ENCODE data around the gene ARIH1. TPM values are rescaled to one million over a fixed set of nuclear protein-coding genes. Genes with fewer than 3 reads are reported as not detected.

ARIH1 gene
- total and polyA plus RNA-seq, 2 experiments from 2014 or later = 30.5 to 48.6 TPM

DNA sequence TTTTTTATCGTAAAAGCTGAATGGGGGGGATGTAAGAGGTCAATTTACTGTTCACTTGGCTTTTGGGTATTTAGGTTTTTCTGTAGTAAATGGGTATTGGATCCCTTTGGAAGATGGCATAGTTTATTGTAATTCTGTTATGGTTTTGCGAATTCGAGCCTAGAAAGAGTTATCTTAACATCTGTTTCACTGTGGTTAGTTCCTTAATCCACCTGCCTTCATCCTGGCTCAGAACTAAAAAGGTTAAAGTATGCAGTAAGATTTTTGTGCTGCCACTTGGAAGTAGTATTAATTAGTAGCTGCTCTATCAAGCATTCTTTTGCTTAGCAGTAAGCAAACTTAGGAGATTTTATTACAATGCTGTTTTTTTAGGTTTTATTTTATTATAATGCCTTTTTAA, 62.4 kb downstream of the ARIH1 start:
- Mint-ChIP-seq H3K4me1 (no peaks in the 10 kb centered on the region), H3K9me3 (peaks cover 20% of the 10 kb centered on the region)

GRCh38 chr15:72538931-72539330, 64.8 kb downstream of the ARIH1 start:
- no peak for DNase-seq (ENCODE audit: low spot score)
- Mint-ChIP-seq H3K36me3 (ENCODE audit: low read depth) (peaks cover 37% of the 10 kb centered on the region), H3K4me1 (no peaks in the 10 kb centered on the region), H3K4me3 (no peak overlapping the region), H3K27ac (no peak overlapping the region), H3K27me3 (ENCODE audit: insufficient read depth, low read depth, poor library complexity) (no peaks in the 10 kb centered on the region), H3K9me3 (peaks cover 20% of the 10 kb centered on the region)
- ATAC-seq = no peak
- TF ChIP-seq EZH2phosphoT487 (IDR thresholded peaks at IDR 0.05; ENCODE audit: unreplicated experiment) (no peak), POLR2AphosphoS5 (IDR thresholded peaks at IDR 0.05; ENCODE audit: low read depth) (no peak), NANOG (IDR thresholded peaks at IDR 0.05; ENCODE audit: borderline replicate concordance) (no peak), STAT1 (IDR thresholded peaks at IDR 0.05; ENCODE audit: unreplicated experiment) (no peak), CREB1 (CRISPR knock-in tag; IDR thresholded peaks at IDR 0.05; ENCODE audit: low read depth) (no peak), JUNB (IDR thresholded peaks at IDR 0.05; ENCODE audit: unreplicated experiment) (no peak), ETS1 (IDR thresholded peaks at IDR 0.05) (no peak), EZH2 (IDR thresholded peaks at IDR 0.05; ENCODE audit: low read depth, unreplicated experiment) (no peak), ZNF114 (CRISPR knock-in tag; IDR thresholded peaks at IDR 0.05) (no peak)
- no peak overlapping the region for H2AFZ ChIP-seq
- H3F3A ChIP-seq (replicated peaks; ENCODE audit: low read depth) = no peaks in the 10 kb centered on the region
- H3K27me3 ChIP-seq (ENCODE audit: insufficient read depth) = no peaks in the 10 kb centered on the region
- H3K27ac ChIP-seq (ENCODE audit: low read depth) = no peak overlapping the region
- H3K4me3 ChIP-seq = no peak overlapping the region
- H3K4me2 ChIP-seq = no peak overlapping the region
- H3K36me3 ChIP-seq (ENCODE audit: insufficient read depth) = no peaks in the 10 kb centered on the region
- no peaks in the 10 kb centered on the region for H3K9me2 ChIP-seq (ENCODE audit: insufficient read depth)
- H3K79me2 ChIP-seq (replicated peaks; ENCODE audit: insufficient read depth) = peaks cover 69% of the 10 kb centered on the region
- no peaks in the 10 kb centered on the region for H3K4me1 ChIP-seq (ENCODE audit: insufficient read depth)
- peaks cover 7% of the 10 kb centered on the region; the same call in 1 of the 2 replicates for H4K20me1 ChIP-seq (replicated peaks; ENCODE audit: insufficient read depth)

More for the DNA sequence above, 62.4 kb downstream of the ARIH1 start:
- no peak for ATAC-seq
- peaks cover 57% of the 10 kb centered on the region for H3K79me2 ChIP-seq (replicated peaks; ENCODE audit: insufficient read depth)
- Mint-ChIP-seq H3K27me3 (ENCODE audit: insufficient read depth, low read depth, poor library complexity) (no peaks in the 10 kb centered on the region), H3K36me3 (ENCODE audit: low read depth) (peaks cover 36% of the 10 kb centered on the region), H3K27ac (no peak overlapping the region), H3K4me3 (no peak overlapping the region)
- no peaks in the 10 kb centered on the region for H3K36me3 ChIP-seq (ENCODE audit: insufficient read depth)
- TF ChIP-seq ZNF114 (CRISPR knock-in tag; IDR thresholded peaks at IDR 0.05) = no peak
- TF ChIP-seq EZH2 (IDR thresholded peaks at IDR 0.05; ENCODE audit: low read depth, unreplicated experiment) = no peak
- TF ChIP-seq EZH2phosphoT487 (IDR thresholded peaks at IDR 0.05; ENCODE audit: unreplicated experiment) = no peak
- TF ChIP-seq NANOG (IDR thresholded peaks at IDR 0.05; ENCODE audit: borderline replicate concordance) = no peak
- no peak for TF ChIP-seq POLR2AphosphoS5 (IDR thresholded peaks at IDR 0.05; ENCODE audit: low read depth)
- TF ChIP-seq STAT1 (IDR thresholded peaks at IDR 0.05; ENCODE audit: unreplicated experiment) = no peak
- TF ChIP-seq ZNF331 (CRISPR knock-in tag; IDR thresholded peaks at IDR 0.05; ENCODE audit: low read depth) = no peak
- TF ChIP-seq ETS1 (IDR thresholded peaks at IDR 0.05) = no peak
- no peaks in the 10 kb centered on the region for H3F3A ChIP-seq (replicated peaks; ENCODE audit: low read depth)
- H2AFZ ChIP-seq = no peak overlapping the region
- H3K27me3 ChIP-seq (ENCODE audit: insufficient read depth) = no peaks in the 10 kb centered on the region
- H4K20me1 ChIP-seq (replicated peaks; ENCODE audit: insufficient read depth) = peaks cover 11% of the 10 kb centered on the region
- no peaks in the 10 kb centered on the region for H3K4me1 ChIP-seq (ENCODE audit: insufficient read depth)
- H3K27ac ChIP-seq (ENCODE audit: low read depth) = no peak overlapping the region
- no peaks in the 10 kb centered on the region for H3K9me2 ChIP-seq (ENCODE audit: insufficient read depth)
- DNase-seq (ENCODE audit: low spot score) = no peak
- H3K4me3 ChIP-seq = no peak overlapping the region
- H3K4me2 ChIP-seq = no peak overlapping the region
